A549 treated with DMSO at 1 μM for 4 hours (cell line): ENCODE results near the gene SLC6A15. TPM values are rescaled to one million over a fixed set of nuclear protein-coding genes. Genes with fewer than 3 reads are reported as not detected.

ENCODE experiments used
- total RNA-seq: library from RNA; stranded (reverse); fragments of 200-300 nt; extraction: Qiagen RNA extraction; gene quantifications from 5 replicates; pipeline ENCODE4 v1.2.3, GENCODE V29; 2022; ENCODE audit warnings: low read depth

Gene SLC6A15
- 2.4 to 5.3 TPM (median 3.5 TPM) in 5 replicates for total RNA-seq

GRCh38 chr12:84912198-84913128 is at the start of gene SLC6A15:
SLC6A15 (minus strand) TSS chr12:84912799; CDS start chr12:84892120, 20,679 bp downstream.

Other genes with a start within 250 kb of the SLC6A15 start
- not detected in 5 replicates for gene TSPAN19, start 123.5 kb upstream of the SLC6A15 start, total RNA-seq
- 0.36 to 1.3 TPM (median 0.84 TPM) in 5 replicates for gene LRRIQ1, start 123.6 kb upstream of the SLC6A15 start, total RNA-seq